Fibroblast of pulmonary artery (primary cell): ENCODE measurements around the gene TTC32.

Source experiments
- DNase-seq: peaks from one replicate; pipeline ENCODE4 v3.0.0-alpha.2; 2010; ENCODE audit warnings: low read depth
- H3K4me3 ChIP-seq: replicated peaks from 2 replicates; pipeline ENCODE4 v1.5.1; 2011; ENCODE audit warnings: low read depth, mild to moderate bottlenecking, control low read depth, low read length, moderate library complexity
- CTCF ChIP-seq: IDR thresholded peaks from 2 replicates; pipeline ENCODE4 v1.5.1; 2011; ENCODE audit warnings: mild to moderate bottlenecking, control low read depth, low read length, inconsistent platforms; ENCODE audit errors: missing control alignments

The TTC32 gene

GRCh38 chr2:19873014-19873413, 28.8 kb downstream of the TTC32 start:
- no peak for DNase-seq
- no peak overlapping the region for H3K4me3 ChIP-seq
- TF ChIP-seq CTCF: no peak

GRCh38 chr2:19872302-19872701, 29.5 kb downstream of the TTC32 start:
- TF ChIP-seq CTCF: no peak
- no peak overlapping the region for H3K4me3 ChIP-seq
- DNase-seq: no peak

DNA sequence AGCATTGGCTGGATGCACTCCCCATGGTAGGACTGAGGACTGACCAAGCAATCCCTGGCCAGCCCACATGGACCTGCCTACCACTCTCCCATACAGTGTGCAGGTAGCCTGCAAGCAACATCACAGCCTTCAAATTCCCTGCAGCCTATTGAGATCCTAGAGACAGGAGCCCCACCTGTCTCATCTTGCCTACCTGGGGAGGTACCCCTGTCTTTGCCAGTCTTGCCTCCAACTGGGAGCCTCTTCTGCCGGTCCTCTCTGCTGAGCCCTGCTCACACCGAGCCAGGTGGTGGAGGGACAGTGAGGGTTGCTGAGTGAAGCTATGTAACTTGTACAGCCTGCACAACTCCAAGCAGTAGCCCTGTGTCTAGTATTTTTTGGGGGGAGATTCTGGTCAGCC, 29.9 kb downstream of the TTC32 start:
- no peak overlapping the region for H3K4me3 ChIP-seq
- TF ChIP-seq CTCF: no peak
- no peak for DNase-seq

DNA sequence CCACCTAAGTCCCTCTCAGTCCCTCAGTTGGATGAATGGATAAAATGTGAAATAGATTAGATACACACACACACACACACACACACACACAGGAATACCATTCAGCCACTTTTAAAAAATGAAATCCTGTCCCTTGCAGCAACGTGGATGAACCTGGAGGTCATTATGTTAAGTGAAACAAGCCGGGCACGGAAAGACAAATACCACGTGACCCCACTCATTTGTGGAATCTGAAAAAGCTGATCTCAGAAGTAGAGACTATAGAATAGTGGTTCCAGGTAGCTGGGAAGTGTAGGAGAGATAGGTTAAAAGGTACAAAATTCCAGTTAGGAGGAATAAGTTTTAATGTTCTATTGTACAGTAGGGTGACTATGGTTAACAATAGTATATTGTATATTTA, 31.0 kb downstream of the TTC32 start:
- no peak for TF ChIP-seq CTCF
- H3K4me3 ChIP-seq: no peak overlapping the region
- no peak for DNase-seq

GRCh38 chr2:19868701-19869580, 32.8 kb downstream of the TTC32 start:
- TF ChIP-seq CTCF: no peak
- DNase-seq: peak; percentile 37
- peak overlapping the region; percentile 59 for H3K4me3 ChIP-seq

DNA sequence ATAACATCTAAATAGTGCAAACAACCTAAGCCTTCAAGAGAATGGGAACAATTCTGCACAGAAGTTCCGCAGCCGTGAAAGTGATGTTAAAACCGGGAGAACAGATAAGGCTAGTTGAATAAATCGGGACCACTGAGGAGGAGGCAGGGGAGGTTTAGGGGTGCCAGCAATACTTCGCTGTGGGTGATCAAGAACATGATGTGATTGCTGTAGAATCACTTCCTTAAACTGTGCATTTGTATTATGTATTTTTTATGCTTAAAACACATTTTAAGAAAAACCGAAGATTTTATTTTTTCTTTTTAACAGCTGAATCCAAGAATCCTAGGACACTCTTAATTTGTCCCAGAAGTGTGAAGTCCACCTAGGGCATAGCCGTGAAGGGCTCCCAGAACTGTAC, 33.6 kb downstream of the TTC32 start:
- no peak for TF ChIP-seq CTCF
- DNase-seq: no peak
- peak overlapping the region; percentile 59 for H3K4me3 ChIP-seq

DNA sequence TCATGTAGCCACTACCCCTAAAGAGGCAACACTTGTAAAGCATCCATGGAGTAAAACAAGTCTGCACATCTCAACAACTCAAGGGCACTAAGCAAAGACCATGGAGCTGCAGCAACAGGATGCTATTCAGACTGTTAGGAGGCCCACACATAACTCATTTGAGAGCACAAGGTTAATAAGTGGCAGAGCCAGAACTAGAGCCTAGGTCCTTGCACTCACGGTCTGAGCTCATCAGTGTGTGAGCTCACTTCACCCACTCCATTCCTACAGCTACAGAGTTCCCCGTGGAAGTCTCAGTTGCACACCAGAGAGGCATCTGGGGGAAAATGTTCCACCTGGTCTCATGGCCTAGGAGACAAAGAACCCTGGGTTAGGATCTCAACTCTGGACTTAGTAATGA, 35.0 kb downstream of the TTC32 start:
- H3K4me3 ChIP-seq: no peak overlapping the region
- DNase-seq: no peak
- TF ChIP-seq CTCF: no peak
